SJCRH30 (cell line): ENCODE measurements around the gene ZNF611. TPM values are rescaled to one million over a fixed set of nuclear protein-coding genes. Genes with fewer than 3 reads are reported as not detected.

Experiments
- total RNA-seq: library from RNA; depleted of rRNA; stranded (reverse); fragments of >200 nt; shearing (Covaris generic); gene quantifications from 2 replicates; pipeline ENCODE4 v1.2.3, GENCODE V29; 2014; rRNA removed

The ZNF611 gene
- total RNA-seq, 1 experiment from 2014 or later, result 12.3 TPM

Other genes starting within 250 kb of the ZNF611 start
- 12.2 and 16.2 TPM in 2 replicates for gene ZNF808, start 207.4 kb downstream of the ZNF611 start, total RNA-seq
- gene ZNF701, start 164.8 kb downstream of the ZNF611 start, total RNA-seq, result 13.7 and 14.8 TPM in 2 replicates
- gene ZNF83, start 96.7 kb downstream of the ZNF611 start, total RNA-seq, result 32.7 and 47.0 TPM in 2 replicates
- 2.5 and 3.3 TPM in 2 replicates for gene ZNF600, start 51.7 kb upstream of the ZNF611 start, total RNA-seq
- gene ZNF28, start 86.6 kb upstream of the ZNF611 start, total RNA-seq, result 23.7 and 27.9 TPM in 2 replicates
- gene ZNF468, start 122.6 kb upstream of the ZNF611 start, total RNA-seq, result 25.4 and 29.8 TPM in 2 replicates
- gene ZNF320, start 162.6 kb upstream of the ZNF611 start, total RNA-seq, result 11.4 and 15.3 TPM in 2 replicates
- 6.8 TPM in 2 replicates for gene ZNF888, start 188.4 kb upstream of the ZNF611 start, total RNA-seq
- 10.4 and 12.3 TPM in 2 replicates for gene ZNF816, start 227.8 kb upstream of the ZNF611 start, total RNA-seq